ENCODE measurements around the gene WDR70.

DNA sequence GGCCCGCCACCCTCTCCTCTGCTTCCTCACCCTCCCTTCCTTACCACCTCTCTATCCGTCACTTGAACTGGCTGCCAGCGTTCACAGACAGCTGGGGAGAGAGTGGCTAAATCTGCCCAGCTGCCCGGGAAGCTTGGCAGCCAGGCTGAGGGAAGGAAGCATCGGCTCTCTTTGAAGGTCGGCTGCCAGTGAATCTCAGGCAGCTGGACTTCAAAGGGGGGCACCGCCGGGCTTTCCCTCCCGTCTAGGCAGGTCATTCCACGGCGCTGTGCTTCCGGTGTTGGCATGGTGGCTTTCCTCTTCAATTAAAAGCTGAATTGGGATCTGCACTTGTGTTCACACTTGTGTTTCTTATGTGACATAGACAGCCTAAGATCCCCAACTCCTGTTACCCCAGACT lies 286.8 kb downstream of the WDR70 start:
- no peak for TF ChIP-seq EZH2 (IDR thresholded peaks at IDR 0.05; ENCODE audit: borderline replicate concordance, low read depth, low read length, poor library complexity, severe bottlenecking)
- TF ChIP-seq, protein P1, sequence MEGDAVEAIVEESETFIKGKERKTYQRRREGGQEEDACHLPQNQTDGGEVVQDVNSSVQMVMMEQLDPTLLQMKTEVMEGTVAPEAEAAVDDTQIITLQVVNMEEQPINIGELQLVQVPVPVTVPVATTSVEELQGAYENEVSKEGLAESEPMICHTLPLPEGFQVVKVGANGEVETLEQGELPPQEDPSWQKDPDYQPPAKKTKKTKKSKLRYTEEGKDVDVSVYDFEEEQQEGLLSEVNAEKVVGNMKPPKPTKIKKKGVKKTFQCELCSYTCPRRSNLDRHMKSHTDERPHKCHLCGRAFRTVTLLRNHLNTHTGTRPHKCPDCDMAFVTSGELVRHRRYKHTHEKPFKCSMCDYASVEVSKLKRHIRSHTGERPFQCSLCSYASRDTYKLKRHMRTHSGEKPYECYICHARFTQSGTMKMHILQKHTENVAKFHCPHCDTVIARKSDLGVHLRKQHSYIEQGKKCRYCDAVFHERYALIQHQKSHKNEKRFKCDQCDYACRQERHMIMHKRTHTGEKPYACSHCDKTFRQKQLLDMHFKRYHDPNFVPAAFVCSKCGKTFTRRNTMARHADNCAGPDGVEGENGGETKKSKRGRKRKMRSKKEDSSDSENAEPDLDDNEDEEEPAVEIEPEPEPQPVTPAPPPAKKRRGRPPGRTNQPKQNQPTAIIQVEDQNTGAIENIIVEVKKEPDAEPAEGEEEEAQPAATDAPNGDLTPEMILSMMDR (conservative IDR thresholded peaks at IDR 0.05; ENCODE audit: low read depth, low read length), result no peak
